Measurements from ENCODE around the gene ATF2.
"Not testable (repeated sequence)": the region's sequence is repeated elsewhere in the genome, so short reads cannot be mapped to it uniquely, and the experiment has no call there.

ATF2 gene

GRCh38 chr2:175164235-175164634 lies 3.8 kb downstream of the ATF2 start:
- DNase-seq (ENCODE audit: low spot score), result no peak

- DNase-seq (ENCODE audit: low spot score), result no peak
Observed at GRCh38 chr2:175158894-175159293, 9.1 kb downstream of the ATF2 start.

GRCh38 chr2:175156534-175156933 lies 11.5 kb downstream of the ATF2 start:
- DNase-seq (ENCODE audit: low spot score), result no peak

GRCh38 chr2:175154661-175155082 lies 13.3 kb downstream of the ATF2 start:
- DNase-seq (ENCODE audit: low spot score), result peak; percentile 75

- peak; percentile 28 for DNase-seq (ENCODE audit: low spot score)
Observed at GRCh38 chr2:175152242-175152641, 15.8 kb downstream of the ATF2 start.

GRCh38 chr2:175151791-175152190 lies 16.2 kb downstream of the ATF2 start:
- DNase-seq (ENCODE audit: low spot score), result no peak

- no peak for DNase-seq (ENCODE audit: low spot score)
Observed at GRCh38 chr2:175147186-175147585, 20.8 kb downstream of the ATF2 start.

- no peak for DNase-seq (ENCODE audit: low spot score)
Observed at GRCh38 chr2:175143678-175144077, 24.3 kb downstream of the ATF2 start.

- DNase-seq (ENCODE audit: low spot score), result no peak
Observed at GRCh38 chr2:175143191-175143590, 24.8 kb downstream of the ATF2 start.

- no peak for DNase-seq (ENCODE audit: low spot score)
Observed at GRCh38 chr2:175140332-175140731, 27.7 kb downstream of the ATF2 start.

- no peak for DNase-seq (ENCODE audit: low spot score)
Observed at GRCh38 chr2:175137793-175138192, 30.2 kb downstream of the ATF2 start.

GRCh38 chr2:175136334-175137215 lies 31.4 kb downstream of the ATF2 start:
- DNase-seq (ENCODE audit: low spot score), result no peak

- DNase-seq (ENCODE audit: low spot score), result no peak
Observed at GRCh38 chr2:175135862-175136261, 32.1 kb downstream of the ATF2 start.

GRCh38 chr2:175135177-175135576 lies 32.8 kb downstream of the ATF2 start:
- no peak for DNase-seq (ENCODE audit: low spot score)

GRCh38 chr2:175131252-175131651 lies 36.8 kb downstream of the ATF2 start:
- no peak for DNase-seq (ENCODE audit: low spot score)

GRCh38 chr2:175126661-175127060 lies 41.3 kb downstream of the ATF2 start:
- DNase-seq (ENCODE audit: low spot score), result no peak

- DNase-seq (ENCODE audit: low spot score), result no peak
Observed at GRCh38 chr2:175123254-175123653, 44.7 kb downstream of the ATF2 start.

GRCh38 chr2:175111200-175111657 lies 56.8 kb downstream of the ATF2 start:
- DNase-seq (ENCODE audit: low spot score), result peak; percentile 61

- not testable (repeated sequence) for DNase-seq (ENCODE audit: low spot score)
Observed at GRCh38 chr2:175108091-175108490, 59.9 kb downstream of the ATF2 start.

GRCh38 chr2:175107146-175107545 lies 60.9 kb downstream of the ATF2 start:
- DNase-seq (ENCODE audit: low spot score), result no peak

- DNase-seq (ENCODE audit: low spot score), result no peak
Observed at GRCh38 chr2:175103191-175103590, 64.8 kb downstream of the ATF2 start.

- DNase-seq (ENCODE audit: low spot score), result no peak
Observed at GRCh38 chr2:175101514-175101913, 66.5 kb downstream of the ATF2 start.

- DNase-seq (ENCODE audit: low spot score), result no peak
Observed at GRCh38 chr2:175097297-175097696, 70.7 kb downstream of the ATF2 start.

- not testable (repeated sequence) for DNase-seq (ENCODE audit: low spot score)
Observed at GRCh38 chr2:175084117-175084516, 83.9 kb downstream of the ATF2 start.
